NT2/D1 (cell line): ENCODE measurements around the gene PDE6A.

ENCODE experiments used
- YY1 ChIP-seq: IDR thresholded peaks from 2 replicates; pipeline ENCODE4 v1.6.1; 2011; ENCODE audit not compliant: insufficient read length, insufficient read depth
- ZNF274 ChIP-seq: IDR thresholded peaks from 2 replicates; pipeline ENCODE4 v1.6.1; 2011; ENCODE audit warnings: mild to moderate bottlenecking, low read depth, low read length

- TF ChIP-seq ZNF274 (no peak), YY1 (no peak)
These were observed 94.4 kb downstream of the PDE6A start for GRCh38 chr5:149849966-149850910.
